GM19395 (cell line): ENCODE data around the gene TDRD12.
"Not testable (repeated sequence)": the region's sequence is repeated elsewhere in the genome, so short reads cannot be mapped to it uniquely, and the experiment has no call there.

Source experiments
- ATAC-seq: cut with Tn5 transposase; IDR thresholded peaks from one replicate; pipeline ENCODE4 v1.9.1; 2021; ENCODE audit warnings: mild to moderate bottlenecking, moderate library complexity; ENCODE audit not compliant: unreplicated experiment

The TDRD12 gene

GRCh38 chr19:32691952-32692726, 27.4 kb upstream of the TDRD12 start:
- peak; percentile 59 for ATAC-seq

GRCh38 chr19:32692727-32693061, 26.9 kb upstream of the TDRD12 start:
- ATAC-seq: peak; percentile 9

GRCh38 chr19:32693151-32694108, 26.1 kb upstream of the TDRD12 start:
- ATAC-seq: not testable (repeated sequence)

- not testable (repeated sequence) for ATAC-seq
Measured at GRCh38 chr19:32694316-32694715, 25.3 kb upstream of the TDRD12 start.

- not testable (repeated sequence) for ATAC-seq
Measured at GRCh38 chr19:32694851-32695250, 24.7 kb upstream of the TDRD12 start.

- ATAC-seq: not testable (repeated sequence)
Measured at GRCh38 chr19:32695506-32695905, 24.1 kb upstream of the TDRD12 start.

- not testable (repeated sequence) for ATAC-seq
Measured at GRCh38 chr19:32696771-32697170, 22.8 kb upstream of the TDRD12 start.

GRCh38 chr19:32700129-32700528, 19.4 kb upstream of the TDRD12 start:
- not testable (repeated sequence) for ATAC-seq

- ATAC-seq: no peak
Measured at GRCh38 chr19:32702010-32702409, 17.6 kb upstream of the TDRD12 start.

GRCh38 chr19:32704006-32704405, 15.6 kb upstream of the TDRD12 start:
- ATAC-seq: not testable (repeated sequence)

GRCh38 chr19:32708457-32708856, 11.1 kb upstream of the TDRD12 start:
- ATAC-seq: no peak

- ATAC-seq: no peak
Measured at GRCh38 chr19:32709032-32709431, 10.5 kb upstream of the TDRD12 start.

- ATAC-seq: no peak
Measured at GRCh38 chr19:32711747-32712146, 7.8 kb upstream of the TDRD12 start.

- not testable (repeated sequence) for ATAC-seq
Measured at GRCh38 chr19:32716203-32716602, 3.4 kb upstream of the TDRD12 start.

GRCh38 chr19:32717496-32717895, 2.1 kb upstream of the TDRD12 start:
- ATAC-seq: no peak

- ATAC-seq: no peak
Measured at GRCh38 chr19:32718286-32718685, 1.3 kb upstream of the TDRD12 start.

GRCh38 chr19:32720216-32720935, 809 bp downstream of the TDRD12 start:
- no peak for ATAC-seq

- no peak for ATAC-seq
Measured at GRCh38 chr19:32720936-32721250, 1.3 kb downstream of the TDRD12 start.

- no peak for ATAC-seq
Measured at GRCh38 chr19:32735936-32736335, 16.4 kb downstream of the TDRD12 start.

GRCh38 chr19:32743021-32743420, 23.5 kb downstream of the TDRD12 start:
- ATAC-seq: no peak

- no peak for ATAC-seq
Measured at GRCh38 chr19:32743447-32743846, 23.9 kb downstream of the TDRD12 start.
